Cardiac muscle cell (in vitro differentiated cells and primary cell): Measurements from ENCODE around the gene ENPP3. TPM values are rescaled to one million over a fixed set of nuclear protein-coding genes. Genes with fewer than 3 reads are reported as not detected.

Experiments
- DNase-seq, 2 donors: peaks; one replicate each; pipeline versions ENCODE4 v3.0.0 to v3.0.0-alpha.2; 2010 to 2017; ENCODE audit warnings: low read depth in 1 of 2, low spot score in 1 of 2
- H3K27ac ChIP-seq: fragments of 200-600 bp; sonication (generic); 2 replicates; pipeline ENCODE4 v1.5.1; 2016
- H3K27me3 ChIP-seq: fragments of 200-600 bp; sonication (generic); 2 replicates; pipeline ENCODE4 v1.6.0; 2016; ENCODE audit warnings: control low read depth
- H3K36me3 ChIP-seq: fragments of 200-600 bp; sonication (generic); 2 replicates; pipeline ENCODE4 v1.5.1; 2016; ENCODE audit warnings: control low read depth
- H3K4me1 ChIP-seq: fragments of 200-600 bp; sonication (generic); 2 replicates; pipeline ENCODE4 v1.8.1; 2017; ENCODE audit warnings: low read depth, mild to moderate bottlenecking, mixed run types
- H3K4me3 ChIP-seq: fragments of 200-600 bp; sonication (generic); 2 replicates; pipeline ENCODE4 v1.5.1; 2016; ENCODE audit warnings: mild to moderate bottlenecking
- H3K9me3 ChIP-seq: fragments of 200-600 bp; sonication (generic); 2 replicates; pipeline ENCODE4 v1.5.1; 2017; ENCODE audit warnings: low read depth, mild to moderate bottlenecking, control low read depth
- polyA plus RNA-seq: library from polyadenylated mRNA; unstranded; fragments of >200 nt; fragmentation: Nextera tagmentation; extraction: Ambion mirVana; gene quantifications from 2 replicates; pipeline ENCODE4 v1.2.1, GENCODE V29; 2016
- total RNA-seq: library from RNA; depleted of rRNA; stranded (reverse); fragments of >200 nt; gene quantifications from 2 replicates; pipeline ENCODE4 v1.2.3, GENCODE V29; 2016
- TF ChIP-seq, protein P1 (sequence below): IDR thresholded peaks from 2 replicates; pipeline ENCODE4 v1.5.1; 2012; ENCODE audit warnings: low read depth, mild to moderate bottlenecking, low read length

Gene ENPP3
- total and polyA plus RNA-seq, 2 experiments from 2014 or later = 0.07 to 0.09 TPM

DNA sequence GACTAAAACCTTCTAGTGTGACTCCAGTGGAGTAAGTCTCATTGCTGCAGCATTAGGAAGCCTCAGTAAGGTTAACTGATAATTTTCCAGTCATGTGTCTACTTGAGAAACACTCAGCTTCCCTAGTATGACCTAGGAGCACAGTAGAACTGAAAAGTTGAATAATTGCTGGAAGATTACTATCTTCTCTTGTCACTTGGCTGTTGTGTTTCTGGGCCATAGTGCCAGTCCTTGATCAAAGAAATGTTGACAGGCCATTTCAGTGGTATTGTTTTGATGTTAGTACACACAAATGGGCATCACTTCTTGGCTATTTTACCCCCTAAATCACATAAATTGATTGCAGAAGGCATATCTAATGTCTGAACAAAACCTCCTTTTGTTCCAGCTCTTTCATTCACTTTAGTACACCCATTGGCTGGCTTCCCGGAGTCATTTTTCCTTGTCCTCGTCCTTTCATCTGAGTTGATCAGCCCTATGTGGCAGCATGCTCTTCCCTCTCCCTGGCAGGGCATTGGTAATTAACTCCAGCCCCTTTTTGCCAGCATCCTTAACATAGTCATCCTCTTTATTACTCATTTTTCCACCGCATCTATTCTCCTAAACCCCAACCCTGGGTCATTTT, 6.0 kb downstream of the ENPP3 start:
- H3K4me1 ChIP-seq = peaks cover 5% of the 10 kb centered on the region
- H3K36me3 ChIP-seq = no peaks in the 10 kb centered on the region
- no peak overlapping the region for H3K27ac ChIP-seq
- TF ChIP-seq, protein P1, sequence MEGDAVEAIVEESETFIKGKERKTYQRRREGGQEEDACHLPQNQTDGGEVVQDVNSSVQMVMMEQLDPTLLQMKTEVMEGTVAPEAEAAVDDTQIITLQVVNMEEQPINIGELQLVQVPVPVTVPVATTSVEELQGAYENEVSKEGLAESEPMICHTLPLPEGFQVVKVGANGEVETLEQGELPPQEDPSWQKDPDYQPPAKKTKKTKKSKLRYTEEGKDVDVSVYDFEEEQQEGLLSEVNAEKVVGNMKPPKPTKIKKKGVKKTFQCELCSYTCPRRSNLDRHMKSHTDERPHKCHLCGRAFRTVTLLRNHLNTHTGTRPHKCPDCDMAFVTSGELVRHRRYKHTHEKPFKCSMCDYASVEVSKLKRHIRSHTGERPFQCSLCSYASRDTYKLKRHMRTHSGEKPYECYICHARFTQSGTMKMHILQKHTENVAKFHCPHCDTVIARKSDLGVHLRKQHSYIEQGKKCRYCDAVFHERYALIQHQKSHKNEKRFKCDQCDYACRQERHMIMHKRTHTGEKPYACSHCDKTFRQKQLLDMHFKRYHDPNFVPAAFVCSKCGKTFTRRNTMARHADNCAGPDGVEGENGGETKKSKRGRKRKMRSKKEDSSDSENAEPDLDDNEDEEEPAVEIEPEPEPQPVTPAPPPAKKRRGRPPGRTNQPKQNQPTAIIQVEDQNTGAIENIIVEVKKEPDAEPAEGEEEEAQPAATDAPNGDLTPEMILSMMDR = no peak
- H3K4me3 ChIP-seq = no peak overlapping the region
- no peaks in the 10 kb centered on the region for H3K27me3 ChIP-seq
- DNase-seq = no peak
- no peaks in the 10 kb centered on the region for H3K9me3 ChIP-seq

DNA sequence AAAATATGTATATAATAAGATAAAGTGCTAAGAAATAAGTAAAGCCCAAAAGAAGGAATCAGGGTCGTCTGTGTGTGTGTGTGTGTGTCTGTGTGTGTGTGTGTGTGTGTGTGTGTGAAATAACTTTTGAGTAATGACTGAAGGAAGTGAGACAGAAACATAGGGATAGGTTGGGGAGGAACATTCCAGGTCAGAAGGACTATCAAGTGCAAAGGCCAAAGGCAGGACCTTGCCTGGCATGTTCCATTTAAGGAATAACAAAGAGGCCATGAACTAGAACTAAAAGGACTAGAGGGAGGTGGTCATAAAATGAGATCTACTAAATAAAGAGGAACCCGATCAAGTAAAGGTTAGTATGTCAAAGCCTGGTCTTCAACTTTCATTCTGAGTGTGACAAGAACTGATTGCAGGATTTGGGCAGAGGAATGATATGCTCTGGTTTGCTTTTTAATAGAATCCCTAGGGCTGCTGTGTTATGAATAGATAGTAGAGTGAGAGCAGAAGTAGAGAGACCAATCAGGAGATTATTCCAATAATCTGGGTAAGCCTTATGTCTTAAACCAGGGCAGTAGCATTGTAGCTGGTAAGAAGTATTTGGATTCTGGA, 6.9 kb downstream of the ENPP3 start:
- TF ChIP-seq, protein P1 = no peak
- no peaks in the 10 kb centered on the region for H3K9me3 ChIP-seq
- H3K27ac ChIP-seq = no peak overlapping the region
- H3K36me3 ChIP-seq = no peaks in the 10 kb centered on the region
- no peak overlapping the region for H3K4me3 ChIP-seq
- H3K4me1 ChIP-seq = peaks cover 5% of the 10 kb centered on the region
- H3K27me3 ChIP-seq = no peaks in the 10 kb centered on the region
- no peak for DNase-seq

DNA sequence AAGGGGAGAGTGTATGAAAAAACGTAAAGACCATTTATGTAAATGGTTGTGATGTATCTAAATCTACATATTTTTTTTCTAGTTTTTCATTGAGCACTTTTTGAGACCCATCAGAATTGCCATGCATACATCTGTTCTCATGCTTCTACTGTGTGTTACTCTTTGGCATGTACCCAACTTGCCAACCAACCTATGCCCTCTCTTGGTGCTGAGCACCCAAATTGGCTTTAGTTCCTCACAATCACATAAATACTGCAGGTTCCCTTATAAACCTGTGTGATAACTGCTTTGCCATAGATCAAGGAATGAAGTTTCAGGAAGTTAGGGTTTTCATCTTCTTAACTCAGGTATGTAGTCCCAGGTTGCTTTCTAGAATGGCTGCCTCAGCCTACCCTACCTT, 7.8 kb downstream of the ENPP3 start:
- Histone ChIP-seq H3K4me1 (peaks cover 5% of the 10 kb centered on the region), H3K27me3 (no peaks in the 10 kb centered on the region), H3K9me3 (no peaks in the 10 kb centered on the region), H3K27ac (no peak overlapping the region), H3K36me3 (no peaks in the 10 kb centered on the region), H3K4me3 (no peak overlapping the region)
- TF ChIP-seq, protein P1 = no peak
- DNase-seq = no peak

DNA sequence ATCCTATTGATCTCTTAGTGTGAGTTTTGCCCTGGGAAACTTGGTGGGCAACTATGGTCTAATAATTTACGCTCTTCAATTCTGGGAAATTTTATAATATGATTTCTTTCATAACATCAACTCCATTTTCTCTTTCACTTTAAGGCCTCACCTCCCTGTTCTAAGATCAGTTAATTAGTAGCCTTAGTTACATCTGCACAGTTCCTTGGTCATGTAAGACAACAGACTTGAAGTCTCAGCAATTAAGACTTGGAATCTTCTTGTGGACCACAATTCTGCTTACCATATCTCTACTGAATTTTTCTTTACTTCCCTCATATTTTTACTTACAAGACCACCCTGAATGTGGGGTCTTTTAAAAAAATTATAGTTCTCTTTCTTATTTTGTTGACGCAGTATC, 8.7 kb downstream of the ENPP3 start:
- TF ChIP-seq, protein P1 = no peak
- H3K36me3 ChIP-seq = no peaks in the 10 kb centered on the region
- no peak for DNase-seq
- no peaks in the 10 kb centered on the region for H3K9me3 ChIP-seq
- no peak overlapping the region for H3K4me3 ChIP-seq
- H3K4me1 ChIP-seq = peaks cover 5% of the 10 kb centered on the region
- H3K27ac ChIP-seq = no peak overlapping the region
- no peaks in the 10 kb centered on the region for H3K27me3 ChIP-seq

DNA sequence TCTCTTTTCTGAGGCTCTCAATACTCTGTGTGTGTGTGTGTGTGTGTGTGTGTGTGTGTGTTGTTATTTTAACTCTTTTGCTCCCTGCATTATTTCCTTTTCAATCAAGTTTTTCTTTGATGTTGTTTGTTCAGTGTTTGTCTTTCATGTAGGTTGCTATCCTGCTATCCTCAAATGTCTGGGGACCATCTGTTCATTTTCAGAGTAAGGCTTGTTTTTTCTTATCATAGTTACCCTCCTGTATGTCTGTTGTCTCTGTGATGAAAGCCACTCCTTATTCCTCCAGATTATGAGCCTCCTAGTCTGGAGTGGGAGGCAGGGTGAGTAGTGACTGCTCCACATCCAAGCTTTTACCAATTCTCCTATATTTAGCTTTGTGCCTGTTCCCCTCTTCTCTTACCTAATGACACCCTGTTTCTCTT, 9.2 kb downstream of the ENPP3 start:
- H3K27me3 ChIP-seq = no peaks in the 10 kb centered on the region
- TF ChIP-seq, protein P1 = no peak
- no peak for DNase-seq
- H3K9me3 ChIP-seq = no peaks in the 10 kb centered on the region
- H3K36me3 ChIP-seq = no peaks in the 10 kb centered on the region
- no peak overlapping the region for H3K4me3 ChIP-seq
- H3K27ac ChIP-seq = no peak overlapping the region
- H3K4me1 ChIP-seq = peaks cover 5% of the 10 kb centered on the region
